WTC11 (cell line): ENCODE data around the gene KSR2. TPM values are rescaled to one million over a fixed set of nuclear protein-coding genes. Genes with fewer than 3 reads are reported as not detected.

Experiments
- ATAC-seq: fragments of 200-7000 bp; cut with Tn5 transposase; 2 replicates; pipeline ENCODE4 v1.10.0; 2021; ENCODE audit warnings: mild to moderate bottlenecking, moderate library complexity
- CTCF ChIA-PET: fragments of 300-600 bp; sonication (Branson Sonifier 250); formaldehyde crosslinking; loops from one replicate; lab custom pipeline; 2021; ENCODE audit warnings: antibody characterized with exemption; lab: Charles Lee
- POLR2A ChIA-PET: fragments of 350-600 bp; sonication (Branson Sonifier 250); formaldehyde crosslinking; loops from one replicate; lab custom pipeline; 2021; ENCODE audit warnings: antibody characterized with exemption; lab: Charles Lee
- DNase-seq: peaks from one replicate; pipeline ENCODE4 v3.0.0; 2021; ENCODE audit warnings: low spot score
- H3K27ac Mint-ChIP-seq: 2 replicates; pipeline ENCODE4 v1.8.0; 2021; ENCODE audit warnings: mixed read lengths
- H3K27me3 Mint-ChIP-seq: 2 replicates; pipeline ENCODE4 v1.8.0; 2021; ENCODE audit warnings: low read depth, mild to moderate bottlenecking, moderate library complexity, mixed read lengths
- H3K36me3 Mint-ChIP-seq: 2 replicates; pipeline ENCODE4 v1.8.0; 2021; ENCODE audit warnings: mixed read lengths
- H3K4me1 Mint-ChIP-seq: 2 replicates; pipeline ENCODE4 v1.8.0; 2022; ENCODE audit warnings: mixed read lengths
- H3K4me3 Mint-ChIP-seq: 2 replicates; pipeline ENCODE4 v1.8.0; 2021; ENCODE audit warnings: mild to moderate bottlenecking, moderate library complexity, mixed read lengths
- H3K9me3 Mint-ChIP-seq: 2 replicates; pipeline ENCODE4 v1.8.0; 2021; ENCODE audit warnings: mixed read lengths
- ESRRA ChIP-seq: sonication (generic); formaldehyde crosslinking; IDR thresholded peaks from 2 replicates; pipeline ENCODE4 v1.8.1; 2022; ENCODE audit warnings: mild to moderate bottlenecking, missing genetic modification reagents, borderline replicate concordance
- KAT7 ChIP-seq: sonication (generic); formaldehyde crosslinking; IDR thresholded peaks from 2 replicates; pipeline ENCODE4 v1.8.1; 2023; ENCODE audit warnings: missing genetic modification reagents, mild to moderate bottlenecking, borderline replicate concordance
- OVOL2 ChIP-seq: fragments of 250-450 bp; sonication (Bioruptor Pico); IDR thresholded peaks from 2 replicates; pipeline ENCODE4 v1.9.0; 2021; ENCODE audit warnings: mild to moderate bottlenecking, borderline replicate concordance
- PREB ChIP-seq: sonication (generic); formaldehyde crosslinking; IDR thresholded peaks from 2 replicates; pipeline ENCODE4 v1.8.1; 2022; ENCODE audit warnings: mild to moderate bottlenecking, missing genetic modification reagents, moderate library complexity, borderline replicate concordance
- PRRX2 ChIP-seq: fragments of 250-450 bp; sonication (Bioruptor Pico); IDR thresholded peaks from 2 replicates; pipeline ENCODE4 v1.8.0; 2021; ENCODE audit warnings: mild to moderate bottlenecking
- ZBTB21 ChIP-seq: sonication (generic); formaldehyde crosslinking; IDR thresholded peaks from 2 replicates; pipeline ENCODE4 v1.8.1; 2023; ENCODE audit warnings: mild to moderate bottlenecking, missing genetic modification reagents, borderline replicate concordance
- total RNA-seq: library from RNA; stranded (reverse); gene quantifications from 3 replicates; pipeline ENCODE4 v1.2.3, GENCODE V29; 2021
- TF ChIP-seq, protein P1 (sequence below): sonication (generic); formaldehyde crosslinking; IDR thresholded peaks from 2 replicates; pipeline ENCODE4 v1.8.1; 2022; ENCODE audit warnings: low read depth, mild to moderate bottlenecking, moderate library complexity, missing genetic modification reagents, borderline replicate concordance
- TF ChIP-seq, protein P2 (sequence below): fragments of 200-600 bp; IDR thresholded peaks from 2 replicates; pipeline ENCODE4 v1.8.0; 2022; ENCODE audit warnings: antibody characterized with exemption
- TF ChIP-seq, protein P3 (sequence below): sonication (generic); formaldehyde crosslinking; IDR thresholded peaks from 2 replicates; pipeline ENCODE4 v1.8.0; 2023; ENCODE audit warnings: missing genetic modification reagents, mild to moderate bottlenecking, borderline replicate concordance
- TF ChIP-seq, protein P4 (sequence below): sonication (generic); formaldehyde crosslinking; IDR thresholded peaks from 2 replicates; pipeline ENCODE4 v1.8.0; 2022; ENCODE audit warnings: mild to moderate bottlenecking, missing genetic modification reagents

KSR2 gene
- total RNA-seq, 1 experiment from 2014 or later: 2.4 TPM

- TF ChIP-seq, protein P1, sequence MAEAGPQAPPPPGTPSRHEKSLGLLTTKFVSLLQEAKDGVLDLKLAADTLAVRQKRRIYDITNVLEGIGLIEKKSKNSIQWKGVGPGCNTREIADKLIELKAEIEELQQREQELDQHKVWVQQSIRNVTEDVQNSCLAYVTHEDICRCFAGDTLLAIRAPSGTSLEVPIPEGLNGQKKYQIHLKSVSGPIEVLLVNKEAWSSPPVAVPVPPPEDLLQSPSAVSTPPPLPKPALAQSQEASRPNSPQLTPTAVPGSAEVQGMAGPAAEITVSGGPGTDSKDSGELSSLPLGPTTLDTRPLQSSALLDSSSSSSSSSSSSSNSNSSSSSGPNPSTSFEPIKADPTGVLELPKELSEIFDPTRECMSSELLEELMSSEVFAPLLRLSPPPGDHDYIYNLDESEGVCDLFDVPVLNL (CRISPR knock-in tag): no peak
- TF ChIP-seq, protein P2, sequence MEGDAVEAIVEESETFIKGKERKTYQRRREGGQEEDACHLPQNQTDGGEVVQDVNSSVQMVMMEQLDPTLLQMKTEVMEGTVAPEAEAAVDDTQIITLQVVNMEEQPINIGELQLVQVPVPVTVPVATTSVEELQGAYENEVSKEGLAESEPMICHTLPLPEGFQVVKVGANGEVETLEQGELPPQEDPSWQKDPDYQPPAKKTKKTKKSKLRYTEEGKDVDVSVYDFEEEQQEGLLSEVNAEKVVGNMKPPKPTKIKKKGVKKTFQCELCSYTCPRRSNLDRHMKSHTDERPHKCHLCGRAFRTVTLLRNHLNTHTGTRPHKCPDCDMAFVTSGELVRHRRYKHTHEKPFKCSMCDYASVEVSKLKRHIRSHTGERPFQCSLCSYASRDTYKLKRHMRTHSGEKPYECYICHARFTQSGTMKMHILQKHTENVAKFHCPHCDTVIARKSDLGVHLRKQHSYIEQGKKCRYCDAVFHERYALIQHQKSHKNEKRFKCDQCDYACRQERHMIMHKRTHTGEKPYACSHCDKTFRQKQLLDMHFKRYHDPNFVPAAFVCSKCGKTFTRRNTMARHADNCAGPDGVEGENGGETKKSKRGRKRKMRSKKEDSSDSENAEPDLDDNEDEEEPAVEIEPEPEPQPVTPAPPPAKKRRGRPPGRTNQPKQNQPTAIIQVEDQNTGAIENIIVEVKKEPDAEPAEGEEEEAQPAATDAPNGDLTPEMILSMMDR: no peak
- TF ChIP-seq PREB (CRISPR knock-in tag): no peak
- no peak for TF ChIP-seq ZBTB21 (CRISPR knock-in tag)
Observed at GRCh38 chr12:118015944-118016343, 47.2 kb upstream of the KSR2 start (continued).

GRCh38 chr12:118015306-118015705, 46.5 kb upstream of the KSR2 start:
- CTCF ChIA-PET: no interaction called here
- no peaks in the 10 kb centered on the region; the same call in none of the 2 replicates for H3K27me3 Mint-ChIP-seq
- TF ChIP-seq, protein P3, sequence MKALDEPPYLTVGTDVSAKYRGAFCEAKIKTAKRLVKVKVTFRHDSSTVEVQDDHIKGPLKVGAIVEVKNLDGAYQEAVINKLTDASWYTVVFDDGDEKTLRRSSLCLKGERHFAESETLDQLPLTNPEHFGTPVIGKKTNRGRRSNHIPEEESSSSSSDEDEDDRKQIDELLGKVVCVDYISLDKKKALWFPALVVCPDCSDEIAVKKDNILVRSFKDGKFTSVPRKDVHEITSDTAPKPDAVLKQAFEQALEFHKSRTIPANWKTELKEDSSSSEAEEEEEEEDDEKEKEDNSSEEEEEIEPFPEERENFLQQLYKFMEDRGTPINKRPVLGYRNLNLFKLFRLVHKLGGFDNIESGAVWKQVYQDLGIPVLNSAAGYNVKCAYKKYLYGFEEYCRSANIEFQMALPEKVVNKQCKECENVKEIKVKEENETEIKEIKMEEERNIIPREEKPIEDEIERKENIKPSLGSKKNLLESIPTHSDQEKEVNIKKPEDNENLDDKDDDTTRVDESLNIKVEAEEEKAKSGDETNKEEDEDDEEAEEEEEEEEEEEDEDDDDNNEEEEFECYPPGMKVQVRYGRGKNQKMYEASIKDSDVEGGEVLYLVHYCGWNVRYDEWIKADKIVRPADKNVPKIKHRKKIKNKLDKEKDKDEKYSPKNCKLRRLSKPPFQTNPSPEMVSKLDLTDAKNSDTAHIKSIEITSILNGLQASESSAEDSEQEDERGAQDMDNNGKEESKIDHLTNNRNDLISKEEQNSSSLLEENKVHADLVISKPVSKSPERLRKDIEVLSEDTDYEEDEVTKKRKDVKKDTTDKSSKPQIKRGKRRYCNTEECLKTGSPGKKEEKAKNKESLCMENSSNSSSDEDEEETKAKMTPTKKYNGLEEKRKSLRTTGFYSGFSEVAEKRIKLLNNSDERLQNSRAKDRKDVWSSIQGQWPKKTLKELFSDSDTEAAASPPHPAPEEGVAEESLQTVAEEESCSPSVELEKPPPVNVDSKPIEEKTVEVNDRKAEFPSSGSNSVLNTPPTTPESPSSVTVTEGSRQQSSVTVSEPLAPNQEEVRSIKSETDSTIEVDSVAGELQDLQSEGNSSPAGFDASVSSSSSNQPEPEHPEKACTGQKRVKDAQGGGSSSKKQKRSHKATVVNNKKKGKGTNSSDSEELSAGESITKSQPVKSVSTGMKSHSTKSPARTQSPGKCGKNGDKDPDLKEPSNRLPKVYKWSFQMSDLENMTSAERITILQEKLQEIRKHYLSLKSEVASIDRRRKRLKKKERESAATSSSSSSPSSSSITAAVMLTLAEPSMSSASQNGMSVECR (CRISPR knock-in tag): no peak
- TF ChIP-seq, protein P4, sequence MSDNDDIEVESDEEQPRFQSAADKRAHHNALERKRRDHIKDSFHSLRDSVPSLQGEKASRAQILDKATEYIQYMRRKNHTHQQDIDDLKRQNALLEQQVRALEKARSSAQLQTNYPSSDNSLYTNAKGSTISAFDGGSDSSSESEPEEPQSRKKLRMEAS (CRISPR knock-in tag): no peak
- TF ChIP-seq, protein P2: no peak
- TF ChIP-seq OVOL2 (CRISPR knock-in tag) (no peak), PRRX2 (CRISPR knock-in tag) (no peak), KAT7 (no peak)
- TF ChIP-seq, all 79 proteins: peak for 0
- H3K4me1 Mint-ChIP-seq: peaks cover 18% of the 10 kb centered on the region
- no peak overlapping the region for H3K27ac Mint-ChIP-seq
- ATAC-seq: no peak
- no peak overlapping the region; the same call in 1 of the 2 replicates for H3K4me3 Mint-ChIP-seq
- H3K36me3 Mint-ChIP-seq: peaks cover 20% of the 10 kb centered on the region
- POLR2A ChIA-PET: no interaction called here
- peaks cover 3% of the 10 kb centered on the region; the same call in 1 of the 2 replicates for H3K9me3 Mint-ChIP-seq
- DNase-seq: no peak

DNA sequence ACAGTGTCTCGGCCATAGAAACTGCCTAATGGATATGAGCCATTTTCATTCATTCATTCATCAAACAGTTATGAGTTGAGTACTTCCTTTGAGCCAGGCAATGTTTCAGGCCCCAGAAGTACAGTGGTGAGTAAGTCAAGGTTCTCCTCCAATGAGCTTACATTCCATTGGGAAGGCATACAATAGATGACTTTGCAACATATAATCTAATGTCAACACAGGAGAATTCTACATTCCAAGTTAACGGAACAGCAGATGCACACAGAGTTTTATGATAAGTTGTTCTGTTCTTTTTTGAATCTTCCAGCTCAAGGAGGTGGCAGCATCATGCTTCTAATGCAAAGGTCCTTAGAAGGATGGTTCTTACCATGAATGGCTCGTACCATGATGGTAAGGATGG, 44.5 kb upstream of the KSR2 start:
- CTCF ChIA-PET: no interaction called here
- H3K4me3 Mint-ChIP-seq: no peak overlapping the region
- TF ChIP-seq ESRRA (CRISPR knock-in tag): no peak

More for the DNA sequence above, 44.5 kb upstream of the KSR2 start:
- Mint-ChIP-seq H3K27me3 (no peaks in the 10 kb centered on the region; the same call in none of the 2 replicates), H3K4me1 (peaks cover 18% of the 10 kb centered on the region), H3K36me3 (peaks cover 5% of the 10 kb centered on the region; the same call in 1 of the 2 replicates), H3K9me3 (peaks cover 3% of the 10 kb centered on the region; the same call in 1 of the 2 replicates), H3K27ac (no peak overlapping the region)
- ATAC-seq: no peak
- POLR2A ChIA-PET: no interaction called here
- DNase-seq: no peak
